Karpas-422 (cell line): Measurements from ENCODE around the gene B3GAT3. TPM values are rescaled to one million over a fixed set of nuclear protein-coding genes. Genes with fewer than 3 reads are reported as not detected.
"Not testable (repeated sequence)": the region's sequence is repeated elsewhere in the genome, so short reads cannot be mapped to it uniquely, and the experiment has no call there.

ENCODE experiments used
- DNase-seq: peaks from one replicate; pipeline ENCODE4 v3.0.0-alpha.2; 2015
- H2AFZ ChIP-seq: fragments of 200-600 bp; sonication (generic); 2 replicates; pipeline ENCODE4 v1.6.1; 2014; ENCODE audit warnings: antibody characterized with exemption, low read length, mixed read lengths
- H3K27ac ChIP-seq: fragments of 200-600 bp; sonication (generic); 2 replicates; pipeline ENCODE4 v1.5.1; 2014; ENCODE audit warnings: mild to moderate bottlenecking, low read length, moderate library complexity
- H3K27me3 ChIP-seq: fragments of 200-600 bp; sonication (generic); 2 replicates; pipeline ENCODE4 v1.6.1; 2014; ENCODE audit warnings: low read length, mixed read lengths
- H3K36me3 ChIP-seq: fragments of 200-600 bp; sonication (generic); 2 replicates; pipeline ENCODE4 v1.6.1; 2014; ENCODE audit warnings: low read length, mixed read lengths; ENCODE audit not compliant: insufficient read depth
- H3K4me1 ChIP-seq: fragments of 200-600 bp; sonication (generic); 2 replicates; pipeline ENCODE4 v1.6.1; 2014; ENCODE audit warnings: mild to moderate bottlenecking, low read length, mixed read lengths
- H3K4me2 ChIP-seq: fragments of 200-600 bp; sonication (generic); 2 replicates; pipeline ENCODE4 v1.6.1; 2014; ENCODE audit warnings: low read length, low read depth, mild to moderate bottlenecking; ENCODE audit not compliant: poor library complexity, severe bottlenecking
- H3K4me3 ChIP-seq: fragments of 200-600 bp; sonication (generic); 2 replicates; pipeline ENCODE4 v1.5.1; 2014; ENCODE audit warnings: mild to moderate bottlenecking, antibody characterized with exemption, low read length, mixed read lengths
- H3K79me2 ChIP-seq: fragments of 200-600 bp; sonication (generic); 2 replicates; pipeline ENCODE4 v1.6.1; 2014; ENCODE audit warnings: mild to moderate bottlenecking, low read length, mixed read lengths
- H3K9ac ChIP-seq: fragments of 200-600 bp; sonication (generic); 2 replicates; pipeline ENCODE4 v1.6.0; 2014; ENCODE audit warnings: low read length
- H3K9me2 ChIP-seq: fragments of 200-600 bp; sonication (generic), shearing (Covaris generic); replicated peaks from 2 replicates; pipeline ENCODE4 v1.6.0; 2014; ENCODE audit warnings: mild to moderate bottlenecking, low read length, moderate library complexity; ENCODE audit not compliant: insufficient read depth
- H3K9me3 ChIP-seq: fragments of 300-700, 200-600 bp; sonication (generic); 2 replicates; pipeline ENCODE4 v1.6.1; 2014; ENCODE audit warnings: low read length, mixed read lengths
- H4K20me1 ChIP-seq: fragments of 200-600 bp; sonication (generic); 2 replicates; pipeline ENCODE4 v1.6.1; 2014; ENCODE audit warnings: mild to moderate bottlenecking, antibody characterized with exemption, low read length, low read depth; ENCODE audit not compliant: insufficient read depth
- total RNA-seq: library from RNA; depleted of rRNA; stranded (reverse); fragments of >200 nt; shearing (Covaris generic); gene quantifications from 2 replicates; pipeline ENCODE4 v1.2.3, GENCODE V29; 2014; ENCODE audit warnings: low replicate concordance

Gene B3GAT3
- total RNA-seq, 1 experiment from 2014 or later: 43.5 TPM

DNA sequence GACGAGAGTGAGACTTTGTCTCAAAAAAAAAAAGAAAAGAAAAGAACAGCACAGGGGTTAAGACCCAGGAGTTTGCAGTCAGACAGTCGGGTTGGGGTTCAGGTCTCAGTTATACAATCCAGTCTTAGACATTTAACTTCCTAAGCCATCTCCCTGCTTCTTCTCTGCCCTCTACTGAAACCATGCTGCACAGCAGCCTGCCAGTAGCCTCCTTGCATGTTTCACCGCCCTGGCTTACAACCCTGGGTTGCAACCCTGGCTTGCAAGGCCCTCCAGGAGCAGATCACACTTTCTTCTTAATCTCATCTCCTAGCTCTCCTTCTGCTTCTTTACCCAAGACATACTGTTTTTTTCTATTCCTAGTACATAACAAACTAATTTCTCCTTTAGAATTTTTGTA lies 5.9 kb upstream of the B3GAT3 start:
- no peak overlapping the region for H3K9ac ChIP-seq
- H3K4me3 ChIP-seq: no peak overlapping the region
- H2AFZ ChIP-seq: no peak overlapping the region
- H3K27ac ChIP-seq: no peak overlapping the region
- no peaks in the 10 kb centered on the region for H4K20me1 ChIP-seq
- no peaks in the 10 kb centered on the region for H3K27me3 ChIP-seq
- H3K79me2 ChIP-seq: peaks cover 1% of the 10 kb centered on the region; the same call in 1 of the 2 replicates
- peaks cover 37% of the 10 kb centered on the region; the same call in 1 of the 2 replicates for H3K36me3 ChIP-seq
- no peaks in the 10 kb centered on the region for H3K4me1 ChIP-seq
- no peaks in the 10 kb centered on the region for H3K9me2 ChIP-seq
- no peak overlapping the region for H3K4me2 ChIP-seq
- H3K9me3 ChIP-seq: no peaks in the 10 kb centered on the region
- peak; percentile 62 for DNase-seq

DNA sequence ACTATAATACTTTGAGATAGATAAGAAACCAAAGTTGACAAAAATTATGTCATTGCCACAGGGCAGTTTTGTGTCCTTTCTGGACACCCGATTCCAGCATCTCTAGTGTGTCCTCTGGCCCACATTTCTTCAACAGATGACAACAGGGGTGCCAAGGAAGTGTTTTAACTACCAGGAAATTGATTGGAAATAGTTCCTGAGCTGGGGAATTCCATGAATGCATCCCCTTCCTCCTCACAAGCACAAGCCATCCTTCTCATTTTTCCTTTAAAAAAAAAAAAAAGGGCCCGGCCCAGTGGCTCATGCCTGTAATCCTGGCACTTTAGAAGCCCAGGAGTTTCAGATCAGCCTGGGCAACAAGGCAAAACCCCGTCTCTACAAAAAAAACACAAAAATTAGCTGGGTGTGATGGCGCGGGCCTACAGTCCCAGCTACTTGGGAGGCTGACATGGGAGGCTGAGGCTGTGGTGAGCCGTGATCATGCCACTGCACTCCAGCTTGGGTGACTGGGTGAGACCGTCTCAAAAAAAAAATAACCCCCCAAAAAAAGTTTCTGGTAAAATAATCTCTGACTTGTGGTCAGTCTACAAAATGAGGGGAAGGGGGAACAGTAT lies 797 bp upstream of the B3GAT3 start:
- peak overlapping the region; percentile 23 for H3K4me2 ChIP-seq
- no peaks in the 10 kb centered on the region for H3K27me3 ChIP-seq
- no peaks in the 10 kb centered on the region for H3K9me3 ChIP-seq
- H3K79me2 ChIP-seq: peaks cover 17% of the 10 kb centered on the region
- H4K20me1 ChIP-seq: no peaks in the 10 kb centered on the region
- no peak overlapping the region for H2AFZ ChIP-seq
- H3K4me1 ChIP-seq: peaks cover 15% of the 10 kb centered on the region
- H3K9me2 ChIP-seq: no peaks in the 10 kb centered on the region
- DNase-seq: no peak
- H3K36me3 ChIP-seq: peaks cover 15% of the 10 kb centered on the region; the same call in 1 of the 2 replicates
- H3K4me3 ChIP-seq: no peak overlapping the region
- H3K27ac ChIP-seq: peak overlapping the region; percentile 61
- peak overlapping the region; percentile 40; the same call in 1 of the 2 replicates for H3K9ac ChIP-seq

DNA sequence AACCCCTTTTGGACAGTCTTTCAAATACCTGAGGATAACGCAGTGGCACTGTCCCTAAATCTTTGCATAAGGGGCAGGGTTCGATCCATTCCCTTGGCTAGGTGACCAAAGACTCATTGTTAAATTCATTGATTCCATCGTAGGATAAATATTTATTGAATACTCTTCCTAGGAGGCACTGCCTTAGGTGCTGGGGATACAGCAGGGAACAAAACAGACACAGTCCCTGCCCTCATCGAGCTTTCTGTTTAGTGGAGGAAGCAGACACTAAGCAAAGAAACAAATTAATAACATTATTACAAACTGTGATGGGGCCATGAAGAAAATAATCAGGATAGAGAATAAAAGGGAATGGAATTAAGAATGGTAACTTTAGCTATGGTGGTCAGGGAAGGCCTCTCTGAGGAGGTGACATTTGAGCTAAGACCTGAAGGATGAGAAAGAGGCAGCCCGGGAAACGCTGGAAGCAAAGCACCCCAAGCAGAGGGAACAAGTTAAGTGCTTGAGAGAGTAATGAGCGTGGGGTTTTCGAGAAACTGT lies 689 bp downstream of the B3GAT3 start:
- no peak overlapping the region for H2AFZ ChIP-seq
- peak overlapping the region; percentile 78 for H3K4me3 ChIP-seq
- no peaks in the 10 kb centered on the region for H3K27me3 ChIP-seq

DNA sequence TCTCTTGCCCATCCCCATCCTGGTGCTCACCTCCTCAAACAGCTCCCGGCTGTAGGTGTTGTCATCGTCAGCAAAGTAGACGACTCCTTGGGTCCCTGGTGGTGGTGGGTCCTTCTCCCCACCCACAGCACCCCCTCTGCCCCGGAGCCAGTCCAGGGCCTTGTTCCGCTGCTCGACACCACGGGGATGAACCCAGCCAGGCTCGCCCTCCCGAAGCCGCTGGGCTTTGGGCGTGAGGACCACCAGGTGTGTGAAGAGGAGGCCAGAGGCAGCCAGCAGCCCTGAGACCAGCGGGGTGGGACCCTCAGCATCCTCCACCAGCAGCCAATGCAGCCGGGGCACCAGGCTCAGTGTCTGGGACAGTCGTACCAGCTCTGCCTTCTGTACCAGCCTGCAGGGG lies 4.8 kb downstream of the B3GAT3 start:
- H3K4me1 ChIP-seq: peaks cover 12% of the 10 kb centered on the region
- H3K9me2 ChIP-seq, H3K9me3 ChIP-seq, DNase-seq, H2AFZ ChIP-seq, H3K4me3 ChIP-seq, H3K27me3 ChIP-seq, H3K4me2 ChIP-seq, H3K36me3 ChIP-seq, H3K27ac ChIP-seq, H3K9ac ChIP-seq, H4K20me1 ChIP-seq: not testable (repeated sequence)
- peaks cover 17% of the 10 kb centered on the region for H3K79me2 ChIP-seq

More for the DNA sequence above, 689 bp downstream of the B3GAT3 start:
- Histone ChIP-seq H3K27ac (peak overlapping the region; percentile 71), H3K9me3 (no peaks in the 10 kb centered on the region), H3K9ac (peak overlapping the region; percentile 77), H3K4me1 (peaks cover 15% of the 10 kb centered on the region), H3K36me3 (peaks cover 10% of the 10 kb centered on the region; the same call in 1 of the 2 replicates), H4K20me1 (no peaks in the 10 kb centered on the region), H3K4me2 (peak overlapping the region; percentile 82), H3K79me2 (peaks cover 17% of the 10 kb centered on the region), H3K9me2 (no peaks in the 10 kb centered on the region)
- no peak for DNase-seq

DNA sequence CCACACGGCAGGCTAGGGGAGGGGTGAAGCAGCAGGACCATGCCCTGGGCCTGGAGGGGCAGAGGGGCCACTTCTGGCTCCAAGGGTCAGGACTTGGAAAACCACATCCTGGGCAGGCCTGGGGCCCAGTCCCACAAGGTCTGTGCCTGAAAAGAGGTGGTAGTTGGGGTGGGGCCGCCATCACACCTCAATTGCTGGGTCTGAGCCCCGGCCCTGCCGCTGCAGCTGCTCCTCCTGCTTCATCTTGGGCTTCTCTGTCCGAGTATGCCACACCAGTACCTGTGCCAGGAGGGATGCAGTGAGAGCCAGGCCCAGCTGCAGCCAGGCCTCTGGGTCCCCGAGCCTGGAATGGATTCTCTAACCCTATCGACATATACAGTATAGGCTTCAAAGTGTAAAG lies 6.3 kb downstream of the B3GAT3 start:
- Histone ChIP-seq H3K9ac (no peak overlapping the region), H3K79me2 (peaks cover 8% of the 10 kb centered on the region), H3K4me3 (no peak overlapping the region), H3K4me1 (peaks cover 18% of the 10 kb centered on the region), H3K36me3 (peaks cover 4% of the 10 kb centered on the region; the same call in 1 of the 2 replicates), H3K27me3 (no peaks in the 10 kb centered on the region), H2AFZ (no peak overlapping the region), H3K9me3 (no peaks in the 10 kb centered on the region), H3K27ac (no peak overlapping the region), H3K9me2 (no peaks in the 10 kb centered on the region), H4K20me1 (no peaks in the 10 kb centered on the region), H3K4me2 (no peak overlapping the region)
- no peak for DNase-seq

DNA sequence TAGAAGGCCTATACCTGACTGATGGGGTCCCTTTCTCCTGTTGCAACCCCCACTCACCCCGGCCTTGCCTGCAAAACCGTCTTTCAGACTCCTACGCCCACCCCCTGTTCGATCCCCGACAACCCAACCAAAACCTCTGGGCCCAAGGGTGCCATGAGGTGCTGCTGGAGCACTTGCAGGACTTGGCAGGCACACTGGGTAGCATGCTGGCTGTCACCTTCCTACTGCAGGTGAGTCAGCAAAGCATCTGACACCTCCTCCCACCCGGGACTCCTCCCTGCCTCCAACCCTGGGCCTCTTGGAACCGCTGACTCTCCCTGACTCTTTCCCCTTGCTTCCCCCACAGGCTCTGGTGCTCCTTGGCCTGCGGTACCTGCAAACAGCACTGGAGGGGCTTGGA lies 7.5 kb downstream of the B3GAT3 start:
- H3K9ac ChIP-seq: no peak overlapping the region
- no peak overlapping the region for H3K4me3 ChIP-seq
- H4K20me1 ChIP-seq: no peaks in the 10 kb centered on the region; the same call in 1 of the 2 replicates
- H3K79me2 ChIP-seq: 0 out of 2 replicates have a peak, but pooled peaks cover 2% of the 10 kb centered on the region
- H3K27ac ChIP-seq: no peak overlapping the region
- no peaks in the 10 kb centered on the region for H3K9me3 ChIP-seq
- no peaks in the 10 kb centered on the region for H3K27me3 ChIP-seq
- H3K9me2 ChIP-seq: no peaks in the 10 kb centered on the region
- peaks cover 3% of the 10 kb centered on the region; the same call in 1 of the 2 replicates for H3K36me3 ChIP-seq
- peaks cover 15% of the 10 kb centered on the region for H3K4me1 ChIP-seq
- no peak overlapping the region for H3K4me2 ChIP-seq
- H2AFZ ChIP-seq: no peak overlapping the region
- no peak for DNase-seq

DNA sequence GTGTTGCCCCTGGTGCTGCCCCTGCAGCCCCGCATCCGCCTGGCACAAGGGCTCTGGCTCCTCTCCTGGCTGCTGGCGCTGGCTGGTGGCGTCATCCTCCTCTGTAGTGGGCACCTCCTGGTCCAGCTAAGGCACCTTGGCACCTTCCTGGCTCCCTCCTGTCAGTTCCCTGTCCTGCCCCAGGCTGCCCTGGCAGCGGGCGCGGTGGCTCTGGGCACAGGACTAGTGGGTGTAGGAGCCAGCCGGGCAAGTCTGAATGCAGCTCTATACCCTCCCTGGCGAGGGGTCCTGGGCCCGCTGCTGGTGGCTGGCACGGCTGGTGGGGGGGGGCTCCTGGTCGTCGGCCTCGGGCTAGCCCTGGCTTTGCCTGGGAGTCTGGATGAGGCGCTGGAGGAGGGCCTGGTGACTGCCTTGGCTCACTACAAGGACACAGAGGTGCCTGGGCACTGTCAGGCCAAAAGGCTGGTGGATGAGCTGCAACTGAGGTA lies 8.5 kb downstream of the B3GAT3 start:
- H3K79me2 ChIP-seq: no peaks in the 10 kb centered on the region
- H3K36me3 ChIP-seq: no peaks in the 10 kb centered on the region
- H4K20me1 ChIP-seq: peaks cover 5% of the 10 kb centered on the region; the same call in 1 of the 2 replicates
- peak overlapping the region; percentile 87; the same call in 1 of the 2 replicates for H3K4me3 ChIP-seq
- no peaks in the 10 kb centered on the region for H3K9me2 ChIP-seq
- peaks cover 17% of the 10 kb centered on the region for H3K4me1 ChIP-seq
- no peak overlapping the region for H3K27ac ChIP-seq
- H3K9me3 ChIP-seq: no peaks in the 10 kb centered on the region
- H3K9ac ChIP-seq: 0 out of 2 replicates have a peak overlapping the region, but pooled peaks have one; percentile 15
- no peak overlapping the region for H2AFZ ChIP-seq
- peak overlapping the region; percentile 15 for H3K4me2 ChIP-seq
- no peak for DNase-seq
- no peaks in the 10 kb centered on the region for H3K27me3 ChIP-seq
